ENCODE results near the gene WNT8B.
A peak's percentile ranks its signal among the peaks of the same experiment; 100 is the strongest.

WNT8B gene
- total RNA-seq: 0 to 0.11 (median 0.04) reads per million in 3 experiments

GRCh38 chr10:100462709-100463108 lies at the start of gene WNT8B:
Gene WNT8B (plus strand): TSS chr10:100463009. CDS start chr10:100463169, 160 bp downstream.
- DNase-seq: no peak

- DNase-seq: no peak
These were observed 49.6 kb upstream of the WNT8B start for GRCh38 chr10:100413173-100413572.

- DNase-seq: no peak
These were observed 42.8 kb upstream of the WNT8B start for GRCh38 chr10:100419911-100420449.

- DNase-seq: no peak
These were observed 35.4 kb upstream of the WNT8B start for GRCh38 chr10:100427374-100427773.

- peak; percentile 88 for DNase-seq
These were observed 29.3 kb upstream of the WNT8B start for GRCh38 chr10:100433253-100434240.

- DNase-seq: no peak
These were observed 26.6 kb upstream of the WNT8B start for GRCh38 chr10:100436255-100436654.

GRCh38 chr10:100438674-100439315 lies 24.0 kb upstream of the WNT8B start:
- DNase-seq: no peak

- DNase-seq: no peak
These were observed 20.3 kb upstream of the WNT8B start for GRCh38 chr10:100442548-100442947.

GRCh38 chr10:100446130-100446761 lies 16.6 kb upstream of the WNT8B start:
- no peak for DNase-seq

- no peak for DNase-seq
These were observed 15.1 kb upstream of the WNT8B start for GRCh38 chr10:100447663-100448062.

- no peak for DNase-seq
These were observed 13.9 kb upstream of the WNT8B start for GRCh38 chr10:100448951-100449350.

- DNase-seq: no peak
These were observed 5.5 kb downstream of the WNT8B start for GRCh38 chr10:100468322-100468721.

GRCh38 chr10:100468978-100469377 lies 6.2 kb downstream of the WNT8B start:
- no peak for DNase-seq

GRCh38 chr10:100469756-100470155 lies 6.9 kb downstream of the WNT8B start:
- no peak for DNase-seq

- DNase-seq: no peak
These were observed 7.6 kb downstream of the WNT8B start for GRCh38 chr10:100470367-100470766.

GRCh38 chr10:100477970-100478369 lies 15.2 kb downstream of the WNT8B start:
- no peak for DNase-seq

- no peak for DNase-seq
These were observed 16.2 kb downstream of the WNT8B start for GRCh38 chr10:100479037-100479436.

- DNase-seq: no peak
These were observed 17.2 kb downstream of the WNT8B start for GRCh38 chr10:100480002-100480401.

- DNase-seq: peak; percentile 89
These were observed 18.8 kb downstream of the WNT8B start for GRCh38 chr10:100481462-100482081.

- DNase-seq: peak; percentile 57
These were observed 19.5 kb downstream of the WNT8B start for GRCh38 chr10:100482181-100482833.

GRCh38 chr10:100482834-100483185 lies 20.0 kb downstream of the WNT8B start:
- no peak for DNase-seq

All from central memory CD4-positive, alpha-beta T cell (primary cell).